ENCODE results near the gene KIAA1328.
"Not testable (repeated sequence)": the region's sequence is repeated elsewhere in the genome, so short reads cannot be mapped to it uniquely, and the experiment has no call there.

KIAA1328 gene

GRCh38 chr18:37162551-37162950 lies 333.6 kb downstream of the KIAA1328 start:
- no peak for DNase-seq

GRCh38 chr18:37163119-37163518 lies 334.2 kb downstream of the KIAA1328 start:
- no peak for DNase-seq

- no peak for DNase-seq
Observed at GRCh38 chr18:37166491-37166890, 337.6 kb downstream of the KIAA1328 start.

GRCh38 chr18:37166966-37167365 lies 338.0 kb downstream of the KIAA1328 start:
- DNase-seq = not testable (repeated sequence)

- DNase-seq = no peak
Observed at GRCh38 chr18:37170984-37171383, 342.1 kb downstream of the KIAA1328 start.

GRCh38 chr18:37173384-37173783 lies 344.5 kb downstream of the KIAA1328 start:
- no peak for DNase-seq

GRCh38 chr18:37175727-37176620 lies 347.0 kb downstream of the KIAA1328 start:
- DNase-seq = no peak

GRCh38 chr18:37176621-37176934 lies 347.7 kb downstream of the KIAA1328 start:
- no peak for DNase-seq

- no peak for DNase-seq
Observed at GRCh38 chr18:37179384-37179783, 350.5 kb downstream of the KIAA1328 start.

- DNase-seq = no peak
Observed at GRCh38 chr18:37180086-37180485, 351.2 kb downstream of the KIAA1328 start.

GRCh38 chr18:37182340-37183135 lies 353.6 kb downstream of the KIAA1328 start:
- no peak for DNase-seq

- DNase-seq = no peak
Observed at GRCh38 chr18:37184209-37184868, 355.4 kb downstream of the KIAA1328 start.

GRCh38 chr18:37188016-37188791 lies 359.3 kb downstream of the KIAA1328 start:
- peak; percentile 9 for DNase-seq

- peak; percentile 2 for DNase-seq
Observed at GRCh38 chr18:37199741-37200140, 370.8 kb downstream of the KIAA1328 start.

- no peak for DNase-seq
Observed at GRCh38 chr18:37207343-37207742, 378.4 kb downstream of the KIAA1328 start.

- DNase-seq = no peak
Observed at GRCh38 chr18:37210781-37211180, 381.9 kb downstream of the KIAA1328 start.

- DNase-seq = no peak
Observed at GRCh38 chr18:37218022-37218590, 389.2 kb downstream of the KIAA1328 start.

GRCh38 chr18:37219257-37219656 lies 390.3 kb downstream of the KIAA1328 start:
- no peak for DNase-seq

GRCh38 chr18:37222354-37222998 lies 393.5 kb downstream of the KIAA1328 start:
- DNase-seq = no peak

GRCh38 chr18:37222999-37223378 lies 394.1 kb downstream of the KIAA1328 start:
- DNase-seq = no peak

- DNase-seq = no peak
Observed at GRCh38 chr18:37225279-37225678, 396.4 kb downstream of the KIAA1328 start.

- peak; percentile 19 for DNase-seq
Observed at GRCh38 chr18:37230768-37231167, 401.8 kb downstream of the KIAA1328 start.
